ENCODE results near the gene PSMA7.

GRCh38 chr20:62132421-62132820 is 10.8 kb downstream of the PSMA7 start:
- TF ChIP-seq, protein P1, sequence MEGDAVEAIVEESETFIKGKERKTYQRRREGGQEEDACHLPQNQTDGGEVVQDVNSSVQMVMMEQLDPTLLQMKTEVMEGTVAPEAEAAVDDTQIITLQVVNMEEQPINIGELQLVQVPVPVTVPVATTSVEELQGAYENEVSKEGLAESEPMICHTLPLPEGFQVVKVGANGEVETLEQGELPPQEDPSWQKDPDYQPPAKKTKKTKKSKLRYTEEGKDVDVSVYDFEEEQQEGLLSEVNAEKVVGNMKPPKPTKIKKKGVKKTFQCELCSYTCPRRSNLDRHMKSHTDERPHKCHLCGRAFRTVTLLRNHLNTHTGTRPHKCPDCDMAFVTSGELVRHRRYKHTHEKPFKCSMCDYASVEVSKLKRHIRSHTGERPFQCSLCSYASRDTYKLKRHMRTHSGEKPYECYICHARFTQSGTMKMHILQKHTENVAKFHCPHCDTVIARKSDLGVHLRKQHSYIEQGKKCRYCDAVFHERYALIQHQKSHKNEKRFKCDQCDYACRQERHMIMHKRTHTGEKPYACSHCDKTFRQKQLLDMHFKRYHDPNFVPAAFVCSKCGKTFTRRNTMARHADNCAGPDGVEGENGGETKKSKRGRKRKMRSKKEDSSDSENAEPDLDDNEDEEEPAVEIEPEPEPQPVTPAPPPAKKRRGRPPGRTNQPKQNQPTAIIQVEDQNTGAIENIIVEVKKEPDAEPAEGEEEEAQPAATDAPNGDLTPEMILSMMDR (IDR thresholded peaks at IDR 0.05 in 4 of 5, conservative IDR thresholded peaks at IDR 0.05 in 1 of 5) = no peak
- no peak for TF ChIP-seq POLR2A (IDR thresholded peaks at IDR 0.05)

Data from gastrocnemius medialis (tissue), 4 donors.